Choroid plexus epithelial cell (primary cell): Measurements from ENCODE around the gene POLR2A.

Experiments
- DNase-seq: peaks from one replicate; pipeline ENCODE4 v3.0.0-alpha.2; 2010; ENCODE audit warnings: low read depth
- H3K4me3 ChIP-seq: 2 replicates; pipeline ENCODE4 v1.5.1; 2011; ENCODE audit warnings: low read depth, mild to moderate bottlenecking, control low read depth, low read length, moderate library complexity
- TF ChIP-seq, protein P1 (sequence below): conservative IDR thresholded peaks from 2 replicates; pipeline ENCODE4 v1.5.1; 2011; ENCODE audit warnings: low read depth, mild to moderate bottlenecking, control low read depth, inconsistent platforms, low read length, moderate library complexity

The POLR2A gene

DNA sequence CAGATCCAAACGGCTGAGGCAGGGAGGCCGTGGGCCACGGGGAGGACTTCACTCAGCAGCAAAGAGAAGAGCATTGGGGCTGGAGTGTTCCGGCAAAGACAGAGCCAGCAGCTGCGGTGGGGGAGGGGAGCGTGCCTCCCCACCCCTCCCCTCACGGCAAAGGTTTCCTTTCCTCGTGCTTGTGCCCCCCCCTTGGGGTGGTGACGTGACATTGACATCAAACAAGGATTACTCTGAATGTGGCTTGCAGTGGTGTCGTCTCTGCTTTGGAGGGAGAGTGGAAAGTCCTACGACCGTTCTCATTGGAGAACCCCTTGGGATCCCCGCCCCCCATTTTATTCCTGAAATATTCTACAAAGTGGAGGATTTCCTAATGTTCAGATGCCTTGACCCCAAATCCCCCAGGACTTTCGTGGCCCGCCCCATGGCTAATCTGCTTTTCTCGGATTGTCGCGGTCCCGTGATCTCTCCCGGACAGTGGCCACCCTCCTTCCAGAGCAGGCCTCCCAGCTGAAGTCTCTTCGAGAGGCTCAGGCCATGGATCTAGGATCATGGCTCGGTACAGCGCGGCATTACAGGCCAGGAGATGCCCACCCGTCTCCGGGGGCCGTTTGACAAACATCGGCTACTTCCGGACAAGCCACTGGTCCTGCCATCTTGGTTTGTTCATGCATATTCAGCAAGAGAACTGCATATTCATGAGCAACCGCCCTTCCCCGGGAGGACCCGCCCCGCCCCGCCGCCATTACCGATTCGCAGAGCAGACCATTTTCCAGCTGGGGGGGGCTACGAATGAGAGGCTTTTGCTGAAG, 705 bp upstream of the POLR2A start:
- peak overlapping the region; percentile 87 for H3K4me3 ChIP-seq
- TF ChIP-seq, protein P1, sequence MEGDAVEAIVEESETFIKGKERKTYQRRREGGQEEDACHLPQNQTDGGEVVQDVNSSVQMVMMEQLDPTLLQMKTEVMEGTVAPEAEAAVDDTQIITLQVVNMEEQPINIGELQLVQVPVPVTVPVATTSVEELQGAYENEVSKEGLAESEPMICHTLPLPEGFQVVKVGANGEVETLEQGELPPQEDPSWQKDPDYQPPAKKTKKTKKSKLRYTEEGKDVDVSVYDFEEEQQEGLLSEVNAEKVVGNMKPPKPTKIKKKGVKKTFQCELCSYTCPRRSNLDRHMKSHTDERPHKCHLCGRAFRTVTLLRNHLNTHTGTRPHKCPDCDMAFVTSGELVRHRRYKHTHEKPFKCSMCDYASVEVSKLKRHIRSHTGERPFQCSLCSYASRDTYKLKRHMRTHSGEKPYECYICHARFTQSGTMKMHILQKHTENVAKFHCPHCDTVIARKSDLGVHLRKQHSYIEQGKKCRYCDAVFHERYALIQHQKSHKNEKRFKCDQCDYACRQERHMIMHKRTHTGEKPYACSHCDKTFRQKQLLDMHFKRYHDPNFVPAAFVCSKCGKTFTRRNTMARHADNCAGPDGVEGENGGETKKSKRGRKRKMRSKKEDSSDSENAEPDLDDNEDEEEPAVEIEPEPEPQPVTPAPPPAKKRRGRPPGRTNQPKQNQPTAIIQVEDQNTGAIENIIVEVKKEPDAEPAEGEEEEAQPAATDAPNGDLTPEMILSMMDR: no peak
- peak; percentile 96 for DNase-seq

DNA sequence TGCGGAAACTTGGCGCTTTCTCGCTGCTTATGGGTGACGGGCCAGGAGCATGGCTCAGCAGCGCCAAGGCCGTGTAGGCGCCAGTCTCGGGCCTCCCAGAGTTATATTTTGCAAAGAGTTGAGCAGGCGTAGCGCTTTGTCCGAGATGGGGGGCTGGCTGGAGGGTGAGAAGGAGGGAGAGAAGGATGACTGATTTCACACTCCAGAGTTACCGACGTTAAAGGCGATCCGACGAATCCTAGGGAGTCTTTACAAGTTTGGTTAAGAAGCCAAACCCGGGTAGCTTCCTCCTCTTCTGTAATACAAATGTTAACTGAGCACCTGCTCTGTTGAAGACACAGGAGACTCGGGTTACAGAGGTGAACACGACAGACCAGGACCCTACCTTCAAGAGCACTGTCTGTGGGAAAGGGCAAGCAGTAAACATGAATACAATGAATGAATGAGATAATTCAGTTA, 782 bp downstream of the POLR2A start:
- TF ChIP-seq, protein P1: peak; percentile 27
- no peak for DNase-seq
- H3K4me3 ChIP-seq: peak overlapping the region; percentile 87

DNA sequence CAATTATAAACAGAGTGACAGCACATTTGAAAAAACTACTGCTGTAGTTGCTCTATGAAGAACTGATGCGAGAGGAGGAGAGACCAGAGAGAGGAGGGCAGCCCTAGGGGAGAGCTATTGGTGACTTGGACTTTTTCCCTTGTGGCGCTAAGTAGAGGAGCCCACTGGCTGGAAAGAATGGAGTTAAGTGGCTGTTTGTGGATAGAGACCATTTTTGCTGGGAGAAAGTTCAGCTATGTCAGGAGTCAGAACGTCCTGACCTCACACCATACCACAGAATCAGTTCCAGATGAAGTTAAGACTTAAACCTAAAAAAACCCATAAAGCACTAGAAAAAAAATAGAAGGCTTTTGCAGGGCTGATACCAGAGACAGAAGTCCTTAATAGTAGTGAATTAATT, 2.0 kb downstream of the POLR2A start:
- TF ChIP-seq, protein P1: no peak
- DNase-seq: peak; percentile 47
- H3K4me3 ChIP-seq: peak overlapping the region; percentile 62

DNA sequence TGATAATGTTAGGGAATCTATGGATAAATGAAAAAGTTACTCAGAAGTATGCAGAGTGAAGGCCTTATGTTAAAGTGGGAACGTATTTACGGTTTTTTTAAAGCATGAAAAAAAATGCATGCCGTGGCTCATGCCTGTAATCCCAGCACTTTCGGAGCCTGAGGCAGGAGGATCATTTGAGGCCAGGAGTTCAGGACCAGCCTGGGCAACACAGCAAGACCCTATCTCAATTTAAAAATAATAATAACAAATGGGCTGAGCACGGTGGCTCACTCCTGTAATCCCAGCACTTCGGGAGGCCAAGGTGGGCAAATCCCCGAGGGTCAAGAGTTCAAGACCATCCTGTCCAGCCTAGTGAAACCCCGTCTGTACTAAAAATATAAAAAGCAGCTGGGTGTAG, 6.0 kb downstream of the POLR2A start:
- TF ChIP-seq, protein P1: no peak
- H3K4me3 ChIP-seq: no peak overlapping the region
- no peak for DNase-seq

DNA sequence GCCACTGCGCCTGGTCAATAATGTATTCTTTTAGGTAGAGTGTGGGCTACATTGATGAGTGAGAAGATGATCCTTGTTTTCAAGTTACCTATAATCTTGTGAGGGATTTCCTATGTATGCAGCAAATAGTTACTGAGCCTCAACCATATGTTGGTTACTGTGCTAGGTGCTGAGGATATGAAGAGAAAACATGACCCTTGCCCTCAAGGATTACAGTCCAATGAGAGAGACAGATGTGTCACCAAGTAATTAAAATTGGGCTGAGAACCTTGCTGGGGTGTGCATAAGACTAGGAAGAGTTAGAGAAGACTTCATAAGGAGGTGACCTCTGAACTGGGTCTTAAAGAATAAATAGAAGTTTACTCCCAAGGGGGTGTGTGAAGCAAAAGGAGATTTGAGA, 7.4 kb downstream of the POLR2A start:
- DNase-seq: no peak
- TF ChIP-seq, protein P1: no peak
- H3K4me3 ChIP-seq: no peak overlapping the region

DNA sequence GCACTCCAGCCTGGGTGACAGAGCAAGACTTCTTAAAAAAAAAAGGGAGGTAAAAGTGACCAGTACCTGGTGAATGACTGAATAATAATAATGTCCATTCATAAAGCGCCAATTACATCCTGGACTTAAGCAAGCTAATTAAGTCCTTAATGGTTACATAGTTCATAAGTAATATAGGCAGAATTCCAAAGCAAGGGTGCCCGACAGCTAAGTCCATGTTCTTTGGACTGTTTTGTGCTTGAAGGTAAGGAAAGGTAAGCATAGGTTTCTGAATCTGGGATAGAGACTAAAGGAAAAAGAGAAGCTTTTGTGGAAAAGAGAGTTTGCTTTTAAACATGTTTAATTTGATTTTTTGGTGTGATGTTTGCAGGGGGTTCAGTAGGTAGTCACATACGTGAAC, 9.8 kb downstream of the POLR2A start:
- DNase-seq: no peak
- TF ChIP-seq, protein P1: no peak
- H3K4me3 ChIP-seq: no peak overlapping the region

DNA sequence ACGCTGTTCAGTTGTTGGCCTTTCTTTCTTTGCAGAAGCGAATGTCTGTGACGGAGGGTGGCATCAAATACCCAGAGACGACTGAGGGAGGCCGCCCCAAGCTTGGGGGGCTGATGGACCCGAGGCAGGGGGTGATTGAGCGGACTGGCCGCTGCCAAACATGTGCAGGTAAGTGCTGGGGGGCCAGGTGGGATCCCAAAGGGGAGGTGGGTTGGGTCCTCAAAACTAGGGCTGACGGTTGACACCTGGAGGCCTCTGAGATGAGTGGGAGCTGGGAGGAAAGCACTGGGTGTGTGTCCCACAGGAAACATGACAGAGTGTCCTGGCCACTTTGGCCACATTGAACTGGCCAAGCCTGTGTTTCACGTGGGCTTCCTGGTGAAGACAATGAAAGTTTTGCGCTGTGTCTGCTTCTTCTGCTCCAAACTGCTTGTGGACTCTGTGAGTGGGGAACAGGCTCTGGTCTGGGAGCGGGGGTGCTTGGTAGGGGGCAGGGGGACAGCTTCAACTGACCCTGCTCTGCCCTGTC, 11.8 kb downstream of the POLR2A start:
- no peak for DNase-seq
- TF ChIP-seq, protein P1: no peak
- H3K4me3 ChIP-seq: no peak overlapping the region
